CD8-positive, alpha-beta memory T cell (primary cell): Measurements from ENCODE around the gene TUBGCP6. TPM values are rescaled to one million over a fixed set of nuclear protein-coding genes. Genes with fewer than 3 reads are reported as not detected.

ENCODE experiments used
- CTCF ChIA-PET: fragments of 350-600 bp; sonication (Branson Sonifier 250); formaldehyde crosslinking; loops from one replicate; lab custom pipeline; 2021; ENCODE audit warnings: antibody characterized with exemption; lab: Charles Lee
- POLR2A ChIA-PET: fragments of 350-600 bp; sonication (Branson Sonifier 250); formaldehyde crosslinking; loops from one replicate; lab custom pipeline; 2021; ENCODE audit warnings: antibody characterized with exemption; lab: Charles Lee
- DNase-seq, 5 donors: peaks; one replicate each; pipeline versions ENCODE4 v3.0.0 to v3.0.0-alpha.2; 2020 to 2022; ENCODE audit warnings: mixed read lengths in 1 of 5
- H3K27ac ChIP-seq: one replicate; pipeline ENCODE4 v1.7.0; 2013; ENCODE audit warnings: low read depth, mild to moderate bottlenecking, low read length, moderate library complexity
- H3K27me3 ChIP-seq: 2 replicates; pipeline ENCODE4 v1.7.0; 2013; ENCODE audit warnings: low read length, mild to moderate bottlenecking; ENCODE audit not compliant: insufficient read depth, poor library complexity, severe bottlenecking
- H3K36me3 ChIP-seq: 2 replicates; pipeline ENCODE4 v1.7.0; 2013; ENCODE audit warnings: mild to moderate bottlenecking, low read length, moderate library complexity; ENCODE audit not compliant: insufficient read depth
- H3K4me1 ChIP-seq: 2 replicates; pipeline ENCODE4 v1.7.0; 2013; ENCODE audit warnings: mild to moderate bottlenecking, low read length, moderate library complexity; ENCODE audit not compliant: insufficient read depth
- H3K4me3 ChIP-seq: 2 replicates; pipeline ENCODE4 v1.7.0; 2013; ENCODE audit warnings: mild to moderate bottlenecking, low read length
- H3K9me3 ChIP-seq: 2 replicates; pipeline ENCODE4 v1.7.0; 2013; ENCODE audit warnings: mild to moderate bottlenecking, low read length
- H3K27ac Mint-ChIP-seq, 8 donors: one replicate each; pipeline ENCODE4 v1.8.0; 2020 to 2021; ENCODE audit warnings: mixed read lengths in 8 of 8, mild to moderate bottlenecking in 6 of 8, inconsistent platforms in 3 of 8, moderate library complexity in 3 of 8
- H3K27me3 Mint-ChIP-seq, 2 donors: one replicate each; pipeline ENCODE4 v1.8.0; 2020 to 2021; ENCODE audit warnings: mixed read lengths in 2 of 2, mild to moderate bottlenecking in 1 of 2, moderate library complexity in 1 of 2
- H3K36me3 Mint-ChIP-seq, 3 donors: one replicate each; pipeline ENCODE4 v1.8.0; 2020 to 2021; ENCODE audit warnings: mixed read lengths in 3 of 3, inconsistent platforms in 1 of 3, mild to moderate bottlenecking in 1 of 3
- H3K4me1 Mint-ChIP-seq, 3 donors: one replicate each; pipeline ENCODE4 v1.8.0; 2020 to 2021; ENCODE audit warnings: mixed read lengths in 3 of 3, inconsistent platforms in 1 of 3, mild to moderate bottlenecking in 1 of 3
- H3K4me3 Mint-ChIP-seq, 7 donors: one replicate each; pipeline ENCODE4 v1.8.0; 2020 to 2021; ENCODE audit warnings: mixed read lengths in 7 of 7, mild to moderate bottlenecking in 6 of 7, moderate library complexity in 4 of 7, inconsistent platforms in 2 of 7
- H3K9me3 Mint-ChIP-seq, 5 donors: one replicate each; pipeline ENCODE4 v1.8.0; 2020 to 2022; ENCODE audit warnings: mixed read lengths in 5 of 5, mild to moderate bottlenecking in 3 of 5, moderate library complexity in 2 of 5, inconsistent platforms in 1 of 5
- polyA plus RNA-seq: library from polyadenylated mRNA; unstranded; fragments of 300-500 nt; fragmentation: Illumina TruSeq; gene quantifications from one replicate; pipeline ENCODE4 v1.2.3, GENCODE V29; 2021
- total RNA-seq, 2 experiments: library from RNA; stranded (reverse); gene quantifications; one replicate each; pipeline ENCODE4 v1.2.3, GENCODE V29; 2021

The TUBGCP6 gene
- total and polyA plus RNA-seq, 3 experiments from 2014 or later: 18.6 to 52.2 (median 51.4) TPM

DNA sequence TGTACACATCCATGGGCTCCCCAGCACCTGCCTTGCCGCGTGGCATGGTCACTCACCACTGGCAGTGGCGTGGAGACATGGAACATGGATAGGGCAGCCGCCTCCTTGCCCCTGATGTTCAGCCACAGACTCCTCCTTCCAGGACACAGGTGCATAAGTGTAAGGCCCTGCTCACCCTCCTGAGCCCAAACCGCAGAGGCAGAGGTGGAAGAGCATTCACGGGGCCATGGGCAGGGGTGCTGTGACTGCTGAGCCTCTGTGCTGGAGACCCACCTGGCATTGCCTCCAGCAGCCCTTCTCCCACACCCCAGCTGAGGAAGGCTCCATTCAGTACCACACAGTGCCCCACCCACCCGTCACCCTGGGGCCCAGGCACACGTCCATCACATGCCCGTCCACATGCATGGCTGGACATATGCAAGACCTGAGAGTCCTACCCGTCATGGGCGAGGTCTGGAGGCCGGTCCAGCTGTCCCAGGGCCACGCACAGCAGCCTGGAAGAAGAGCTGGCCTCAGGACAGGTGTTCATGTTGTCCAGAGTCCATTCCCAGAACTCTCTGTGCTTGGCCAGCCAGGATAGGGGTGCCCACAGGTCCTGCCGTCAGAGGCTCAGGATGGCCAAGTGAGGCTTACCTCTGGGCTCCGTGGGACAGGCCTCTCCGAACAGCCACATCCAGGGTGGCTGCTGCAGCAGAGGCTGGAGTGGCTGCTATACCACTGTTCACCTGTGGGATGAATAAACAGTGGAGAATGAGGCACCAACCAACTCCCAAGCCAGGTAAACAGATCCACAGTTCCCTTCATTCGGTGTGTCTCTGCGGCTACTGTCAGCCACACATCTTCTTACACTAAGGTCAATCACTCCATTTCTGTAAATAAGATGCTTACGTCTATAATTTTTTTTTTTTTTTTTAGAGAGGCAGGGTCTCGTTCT is 1.7 kb upstream of the TUBGCP6 start:
- Mint-ChIP-seq H3K9me3 (no peaks in the 10 kb centered on the region), H3K36me3 (peaks cover 0 to 27% (median 5%) of the 10 kb centered on the region in 3 donors), H3K4me3 (peak overlapping the region; percentile 29 to 88 (median 55)), H3K27me3 (peaks cover 0 to 1% of the 10 kb centered on the region in 2 donors), H3K27ac (peak overlapping the region in 6 of 8 donors; percentile 34 to 97 (median 76)), H3K4me1 (peaks cover 34 to 64% (median 37%) of the 10 kb centered on the region in 3 donors)
- CTCF ChIA-PET: interaction anchor here (0.8 to 1.0 kb wide), 2 partner anchors 251 to 374 kb away, joined by 3 to 4 read pairs; no protein-coding TSS in a partner anchor
- POLR2A ChIA-PET: interaction anchor here (0.9 to 1.1 kb wide), 2 partner anchors 56 to 280 kb away, joined by 3 to 4 read pairs; no protein-coding TSS in a partner anchor
- peaks cover 59% of the 10 kb centered on the region for H3K4me1 ChIP-seq
- H3K4me3 ChIP-seq: no peak overlapping the region
- no peaks in the 10 kb centered on the region for H3K27me3 ChIP-seq
- DNase-seq: no peak
- no peaks in the 10 kb centered on the region for H3K9me3 ChIP-seq
- peak overlapping the region; percentile 24 for H3K27ac ChIP-seq
- H3K36me3 ChIP-seq: peaks cover 13% of the 10 kb centered on the region

DNA sequence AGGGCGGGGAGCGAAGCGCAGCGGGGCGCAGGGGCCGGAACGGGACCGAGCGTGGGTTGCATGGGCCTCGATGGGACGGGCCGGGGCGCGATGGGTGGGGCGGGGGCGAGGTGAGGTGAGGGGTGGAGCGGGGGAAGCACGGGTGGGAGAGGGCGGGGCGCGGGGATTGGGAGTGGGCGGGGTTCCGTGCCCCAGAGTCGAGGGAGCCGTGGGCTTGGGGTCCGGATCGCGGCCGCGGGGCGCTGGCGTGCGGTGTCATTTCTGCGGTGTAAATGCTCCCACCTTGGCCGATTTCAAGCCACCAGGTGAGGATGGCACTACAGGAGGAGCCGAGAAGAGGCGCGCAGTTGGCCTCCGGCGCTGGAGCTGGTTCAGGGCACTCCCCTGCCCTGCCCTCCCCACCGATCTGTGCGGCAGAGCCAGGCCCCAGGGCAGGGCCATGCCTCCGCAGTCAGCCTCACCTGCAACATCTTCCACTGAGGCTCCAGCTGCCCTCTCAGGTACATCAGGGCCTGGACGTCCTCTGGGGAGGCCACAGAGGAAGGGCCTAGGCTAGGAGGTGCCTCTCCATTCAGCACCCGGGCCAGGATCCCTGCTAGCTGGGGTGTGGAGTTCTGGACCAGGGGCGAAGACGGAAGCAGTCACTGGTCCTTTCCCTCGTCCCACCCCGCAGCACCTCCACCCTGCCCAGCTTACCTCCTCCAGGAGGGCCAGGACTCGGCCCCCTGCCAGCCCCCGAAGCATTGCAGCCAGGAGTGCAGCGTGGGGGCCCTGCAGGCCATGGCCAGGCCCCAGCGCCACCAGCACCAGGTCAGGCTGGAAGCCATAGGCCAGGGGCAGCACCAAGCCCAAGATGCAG is 620 bp upstream of the TUBGCP6 start:
- Mint-ChIP-seq H3K9me3 (no peaks in the 10 kb centered on the region), H3K27me3 (peaks cover 0 to 1% of the 10 kb centered on the region in 2 donors), H3K27ac (peak overlapping the region; percentile 94 to 100 (median 98)), H3K4me3 (peak overlapping the region; percentile 84 to 100 (median 98)), H3K36me3 (peaks cover 0 to 28% (median 5%) of the 10 kb centered on the region in 3 donors), H3K4me1 (peaks cover 39 to 66% (median 45%) of the 10 kb centered on the region in 3 donors)
- Histone ChIP-seq H3K4me3 (peak overlapping the region; percentile 77), H3K27ac (peak overlapping the region; percentile 99), H3K36me3 (peaks cover 13% of the 10 kb centered on the region), H3K9me3 (no peaks in the 10 kb centered on the region), H3K27me3 (no peaks in the 10 kb centered on the region), H3K4me1 (peaks cover 62% of the 10 kb centered on the region)
- DNase-seq: no peak
- POLR2A ChIA-PET: interaction anchor here (0.6 to 1.1 kb wide), 3 partner anchors 55 to 303 kb away, joined by 3 to 4 read pairs (median 3); no protein-coding TSS in a partner anchor
- CTCF ChIA-PET: interaction anchor here (0.8 to 1.0 kb wide), 2 partner anchors 252 to 375 kb away, joined by 3 to 4 read pairs; no protein-coding TSS in a partner anchor

DNA sequence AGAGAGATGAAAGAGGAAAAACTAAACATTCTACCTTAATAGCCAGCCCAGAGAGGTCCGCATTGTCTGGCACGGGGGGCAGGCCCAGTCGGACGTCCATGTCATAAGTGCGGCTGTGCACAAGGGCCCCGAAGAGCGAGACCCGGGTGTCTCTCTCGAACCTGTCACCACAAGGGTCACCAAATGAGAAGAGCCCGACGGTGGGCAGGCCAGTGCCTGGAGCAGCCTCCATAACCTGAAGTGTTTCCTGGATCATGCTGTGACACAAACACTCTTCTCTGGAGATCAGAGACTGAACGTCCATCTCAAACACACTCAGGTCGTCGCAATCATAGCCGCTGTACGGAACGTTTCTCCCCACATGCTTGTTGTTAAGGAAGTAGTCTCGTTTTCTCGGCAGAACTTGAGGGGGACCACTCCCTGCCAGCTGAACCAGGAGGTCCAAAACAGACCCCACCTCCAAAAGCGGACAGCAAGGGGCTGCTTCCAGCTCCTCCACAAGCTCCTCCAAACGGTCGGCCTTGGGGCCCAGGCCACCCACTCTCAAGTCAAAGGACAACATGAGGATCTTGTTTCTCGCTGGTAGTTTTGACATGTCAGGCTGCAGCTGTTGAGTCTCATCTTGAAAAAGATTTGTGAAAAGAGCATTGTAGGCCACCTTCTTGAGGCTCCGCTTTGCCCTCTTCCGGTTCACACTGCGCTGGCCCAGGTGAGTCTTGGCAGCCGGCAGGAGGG is 971 bp downstream of the TUBGCP6 start:
- H3K4me3 ChIP-seq: peak overlapping the region; percentile 77
- no peaks in the 10 kb centered on the region for H3K27me3 ChIP-seq
- peaks cover 0 to 1% of the 10 kb centered on the region in 2 donors for H3K27me3 Mint-ChIP-seq
- H3K27ac ChIP-seq: peak overlapping the region; percentile 99
- peak overlapping the region; percentile 94 to 100 (median 98) for H3K27ac Mint-ChIP-seq
- H3K36me3 ChIP-seq: peaks cover 24% of the 10 kb centered on the region
- no peaks in the 10 kb centered on the region for H3K9me3 ChIP-seq
- peaks cover 0 to 41% (median 5%) of the 10 kb centered on the region in 3 donors for H3K36me3 Mint-ChIP-seq
- H3K4me1 ChIP-seq: peaks cover 50% of the 10 kb centered on the region
- CTCF ChIA-PET: interaction anchor here (0.8 to 4.7 kb wide), 16 partner anchors 8 to 377 kb away, joined by 3 to 28 read pairs (median 4); partner anchors contain the start of genes HDAC10, SCO2 and SYCE3
- no peaks in the 10 kb centered on the region for H3K9me3 Mint-ChIP-seq
- peaks cover 34 to 66% (median 41%) of the 10 kb centered on the region in 3 donors for H3K4me1 Mint-ChIP-seq
- POLR2A ChIA-PET: interaction anchor here (0.7 to 1.3 kb wide), 7 partner anchors 23 to 282 kb away, joined by 3 to 10 read pairs (median 6); partner anchors contain the start of genes LMF2, MAPK11, NCAPH2 and SCO2
- no peak for DNase-seq
- H3K4me3 Mint-ChIP-seq: peak overlapping the region; percentile 84 to 100 (median 98)

DNA sequence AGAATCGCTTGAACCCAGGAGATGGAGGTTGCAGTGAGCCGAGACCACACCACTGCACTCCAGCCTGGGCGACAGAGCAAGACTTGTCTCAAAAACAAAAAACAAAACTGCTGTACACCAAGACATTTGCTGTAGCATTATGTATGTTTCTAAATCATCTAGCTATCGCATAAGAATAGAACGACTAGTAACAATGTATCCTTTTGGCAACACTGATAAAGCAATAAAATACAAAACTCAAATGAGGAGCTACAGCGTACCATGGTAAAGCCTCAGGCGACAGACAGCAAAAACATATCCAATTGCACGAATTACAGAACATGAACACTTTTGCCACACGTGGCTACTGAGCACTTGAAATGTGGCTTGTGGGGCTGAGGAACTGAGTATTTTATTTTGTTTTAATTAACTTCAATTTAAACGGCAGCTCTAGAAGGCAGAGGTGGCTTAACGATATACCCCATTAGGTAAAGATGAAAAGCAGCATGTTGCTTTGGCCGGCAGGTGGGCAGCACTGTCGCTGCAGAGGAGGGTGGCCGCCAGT is 2.3 kb downstream of the TUBGCP6 start:
- Histone ChIP-seq H3K27ac (no peak overlapping the region), H3K4me1 (peaks cover 41% of the 10 kb centered on the region), H3K9me3 (no peaks in the 10 kb centered on the region), H3K4me3 (peak overlapping the region; percentile 56), H3K36me3 (peaks cover 24% of the 10 kb centered on the region), H3K27me3 (no peaks in the 10 kb centered on the region)
- H3K27ac Mint-ChIP-seq: peak overlapping the region; percentile 43 to 100 (median 79)
- no peak for DNase-seq
- peaks cover 36 to 61% (median 36%) of the 10 kb centered on the region in 3 donors for H3K4me1 Mint-ChIP-seq
- ChIA-PET CTCF (interaction anchor here (0.8 to 4.7 kb wide), 12 partner anchors 9 to 379 kb away, joined by 3 to 28 read pairs (median 4); partner anchors contain the start of genes HDAC10, LMF2, NCAPH2 and SCO2), POLR2A (no interaction called here)
- peaks cover 0 to 1% of the 10 kb centered on the region in 2 donors for H3K27me3 Mint-ChIP-seq
- peak overlapping the region; percentile 84 to 100 (median 98) for H3K4me3 Mint-ChIP-seq
- no peaks in the 10 kb centered on the region for H3K9me3 Mint-ChIP-seq
- peaks cover 0 to 44% (median 5%) of the 10 kb centered on the region in 3 donors for H3K36me3 Mint-ChIP-seq

DNA sequence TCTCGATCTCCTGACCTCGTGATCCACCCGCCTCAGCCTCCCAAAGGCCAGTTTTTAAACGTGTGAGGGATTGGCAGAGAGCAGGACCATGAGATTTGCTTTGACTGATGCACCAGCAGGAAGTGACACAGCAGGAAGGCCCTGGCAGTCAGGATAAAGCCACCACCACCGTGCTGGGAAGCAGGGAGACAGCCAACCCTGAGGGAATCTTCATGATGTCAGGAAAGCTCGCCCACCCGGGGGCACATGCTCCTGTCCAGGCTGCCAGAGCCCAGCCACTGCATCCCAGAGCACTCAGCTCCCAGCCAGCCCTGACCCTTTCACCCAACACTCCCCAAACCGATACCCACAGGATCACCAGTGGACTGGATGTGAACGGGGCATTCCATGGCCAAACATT is 6.1 kb downstream of the TUBGCP6 start:
- peak overlapping the region in 1 of 8 donors; percentile 29 for H3K27ac Mint-ChIP-seq
- no peak for DNase-seq
- POLR2A ChIA-PET: interaction anchor here (1.1 kb wide), 1 partner anchor 49 kb away, joined by 3 read pairs; no protein-coding TSS in a partner anchor

GRCh38 chr22:50236731-50237409 is 8.0 kb downstream of the TUBGCP6 start:
- peaks cover 22 to 46% (median 23%) of the 10 kb centered on the region in 3 donors for H3K4me1 Mint-ChIP-seq
- no peak overlapping the region for H3K27ac Mint-ChIP-seq
- DNase-seq: no peak

More for the DNA sequence above, 6.1 kb downstream of the TUBGCP6 start:
- Histone ChIP-seq H3K27me3 (no peaks in the 10 kb centered on the region), H3K27ac (no peak overlapping the region), H3K9me3 (no peaks in the 10 kb centered on the region), H3K4me1 (peaks cover 24% of the 10 kb centered on the region), H3K36me3 (peaks cover 26% of the 10 kb centered on the region), H3K4me3 (no peak overlapping the region)
- no peaks in the 10 kb centered on the region for H3K9me3 Mint-ChIP-seq
- no peak overlapping the region for H3K4me3 Mint-ChIP-seq
- H3K4me1 Mint-ChIP-seq: peaks cover 32 to 59% (median 37%) of the 10 kb centered on the region in 3 donors
- H3K36me3 Mint-ChIP-seq: peaks cover 0 to 54% (median 3%) of the 10 kb centered on the region in 3 donors
- no peaks in the 10 kb centered on the region for H3K27me3 Mint-ChIP-seq
- CTCF ChIA-PET: interaction anchor here (0.8 to 1.1 kb wide), 2 partner anchors 161 to 165 kb away, joined by 3 read pairs; no protein-coding TSS in a partner anchor

More at GRCh38 chr22:50236731-50237409, 8.0 kb downstream of the TUBGCP6 start:
- H3K4me3 ChIP-seq: no peak overlapping the region
- POLR2A ChIA-PET: interaction anchor here (0.6 kb wide), 1 partner anchor 327 kb away, joined by 8 read pairs; no protein-coding TSS in a partner anchor
- H3K9me3 ChIP-seq: no peaks in the 10 kb centered on the region
- peaks cover 0 to 68% (median 7%) of the 10 kb centered on the region in 3 donors for H3K36me3 Mint-ChIP-seq
- peaks cover 26% of the 10 kb centered on the region for H3K36me3 ChIP-seq
- no peak overlapping the region for H3K27ac ChIP-seq
- H3K4me3 Mint-ChIP-seq: no peak overlapping the region
- H3K4me1 ChIP-seq: peaks cover 8% of the 10 kb centered on the region
- H3K9me3 Mint-ChIP-seq: no peaks in the 10 kb centered on the region
- no peaks in the 10 kb centered on the region for H3K27me3 ChIP-seq
- CTCF ChIA-PET: no interaction called here
- no peaks in the 10 kb centered on the region for H3K27me3 Mint-ChIP-seq
